HEK293 (cell line): ENCODE data around the gene ELANE.

Experiments
- HOXA7 ChIP-seq: sonication (generic); formaldehyde crosslinking; IDR thresholded peaks from 2 replicates; pipeline ENCODE4 v1.8.1; 2022; ENCODE audit warnings: missing genetic modification reagents, borderline replicate concordance
- KLF1 ChIP-seq: fragments of 450-650 bp; formaldehyde crosslinking; IDR thresholded peaks from 2 replicates; pipeline ENCODE4 v1.5.1; 2016; ENCODE audit warnings: missing biosample characterization, missing genetic modification characterization
- KLF16 ChIP-seq: fragments of 450-650 bp; formaldehyde crosslinking; IDR thresholded peaks from 2 replicates; pipeline ENCODE4 v1.5.1; 2017; ENCODE audit warnings: missing biosample characterization, missing genetic modification characterization
- KLF7 ChIP-seq: fragments of 450-650 bp; formaldehyde crosslinking; IDR thresholded peaks from 2 replicates; pipeline ENCODE4 v1.5.1; 2016; ENCODE audit warnings: missing biosample characterization, missing genetic modification characterization, borderline replicate concordance
- OSR2 ChIP-seq: fragments of 450-650 bp; formaldehyde crosslinking; IDR thresholded peaks from 2 replicates; pipeline ENCODE4 v1.5.1; 2016; ENCODE audit warnings: missing biosample characterization, missing genetic modification characterization
- PATZ1 ChIP-seq: fragments of 450-650 bp; formaldehyde crosslinking; IDR thresholded peaks from 2 replicates; pipeline ENCODE4 v1.5.1; 2016; ENCODE audit warnings: missing biosample characterization, missing genetic modification characterization
- SP2 ChIP-seq: fragments of 450-650 bp; formaldehyde crosslinking; IDR thresholded peaks from 2 replicates; pipeline ENCODE4 v1.5.1; 2016; ENCODE audit warnings: missing biosample characterization, missing genetic modification characterization
- TCF7L2 ChIP-seq: IDR thresholded peaks from 2 replicates; pipeline ENCODE4 v1.6.1; 2011; ENCODE audit warnings: low read depth, mild to moderate bottlenecking, inconsistent platforms, low read length, moderate library complexity, borderline replicate concordance
- WT1 ChIP-seq: fragments of 450-650 bp; formaldehyde crosslinking; IDR thresholded peaks from 2 replicates; pipeline ENCODE4 v1.5.1; 2016; ENCODE audit warnings: missing biosample characterization, missing genetic modification characterization
- ZBTB20 ChIP-seq: fragments of 450-650 bp; formaldehyde crosslinking; IDR thresholded peaks from 2 replicates; pipeline ENCODE4 v1.5.1; 2016; ENCODE audit warnings: missing biosample characterization, missing genetic modification characterization
- ZBTB8A ChIP-seq: fragments of 450-650 bp; formaldehyde crosslinking; IDR thresholded peaks from 2 replicates; pipeline ENCODE4 v1.5.1; 2016; ENCODE audit warnings: missing biosample characterization, missing genetic modification characterization
- ZEB2 ChIP-seq: fragments of 450-650 bp; formaldehyde crosslinking; IDR thresholded peaks from 2 replicates; pipeline ENCODE4 v1.5.1; 2016; ENCODE audit warnings: missing biosample characterization, missing genetic modification characterization
- ZIC2 ChIP-seq: fragments of 450-650 bp; formaldehyde crosslinking; IDR thresholded peaks from 2 replicates; pipeline ENCODE4 v1.5.1; 2016; ENCODE audit warnings: missing biosample characterization, missing genetic modification characterization
- ZNF560 ChIP-seq: fragments of 450-650 bp; formaldehyde crosslinking; IDR thresholded peaks from 2 replicates; pipeline ENCODE4 v1.5.1; 2017; ENCODE audit warnings: missing biosample characterization, missing genetic modification characterization, borderline replicate concordance
- ZNF596 ChIP-seq: fragments of 450-650 bp; IDR thresholded peaks from 2 replicates; pipeline ENCODE4 v1.5.0; 2018; ENCODE audit warnings: missing biosample characterization, mild to moderate bottlenecking, missing genetic modification characterization, moderate library complexity
- ZNF600 ChIP-seq: fragments of 450-650 bp; formaldehyde crosslinking; IDR thresholded peaks from 2 replicates; pipeline ENCODE4 v1.5.1; 2016; ENCODE audit warnings: missing biosample characterization, missing genetic modification characterization
- ZNF654 ChIP-seq: fragments of 450-650 bp; formaldehyde crosslinking; IDR thresholded peaks from 2 replicates; pipeline ENCODE4 v1.5.1; 2016; ENCODE audit warnings: low read depth, missing biosample characterization, missing genetic modification characterization
- ZNF704 ChIP-seq: fragments of 450-650 bp; formaldehyde crosslinking; IDR thresholded peaks from 2 replicates; pipeline ENCODE4 v1.5.1; 2016; ENCODE audit warnings: missing biosample characterization, missing genetic modification characterization
- ZSCAN5A ChIP-seq: fragments of 450-650 bp; formaldehyde crosslinking; IDR thresholded peaks from 2 replicates; pipeline ENCODE4 v1.5.1; 2016; ENCODE audit warnings: missing biosample characterization, missing genetic modification characterization
- TF ChIP-seq, protein P1 (sequence below): fragments of 450-650 bp; formaldehyde crosslinking; IDR thresholded peaks from 2 replicates; pipeline ENCODE4 v1.5.1; 2016; ENCODE audit warnings: missing biosample characterization, missing genetic modification characterization
- TF ChIP-seq, protein P2 (sequence below): fragments of 450-650 bp; formaldehyde crosslinking; IDR thresholded peaks from 2 replicates; pipeline ENCODE4 v1.5.1; 2016; ENCODE audit warnings: missing biosample characterization, missing genetic modification characterization
- TF ChIP-seq, protein P3 (sequence below): fragments of 450-650 bp; formaldehyde crosslinking; IDR thresholded peaks from 2 replicates; pipeline ENCODE4 v1.5.1; 2016; ENCODE audit warnings: missing biosample characterization, missing genetic modification characterization
- TF ChIP-seq, protein P4 (sequence below): fragments of 450-650 bp; formaldehyde crosslinking; optimal IDR thresholded peaks from 2 replicates; pipeline ENCODE3; 2016; ENCODE audit warnings: missing biosample characterization, mild to moderate bottlenecking, missing genetic modification characterization

The ELANE gene

DNA sequence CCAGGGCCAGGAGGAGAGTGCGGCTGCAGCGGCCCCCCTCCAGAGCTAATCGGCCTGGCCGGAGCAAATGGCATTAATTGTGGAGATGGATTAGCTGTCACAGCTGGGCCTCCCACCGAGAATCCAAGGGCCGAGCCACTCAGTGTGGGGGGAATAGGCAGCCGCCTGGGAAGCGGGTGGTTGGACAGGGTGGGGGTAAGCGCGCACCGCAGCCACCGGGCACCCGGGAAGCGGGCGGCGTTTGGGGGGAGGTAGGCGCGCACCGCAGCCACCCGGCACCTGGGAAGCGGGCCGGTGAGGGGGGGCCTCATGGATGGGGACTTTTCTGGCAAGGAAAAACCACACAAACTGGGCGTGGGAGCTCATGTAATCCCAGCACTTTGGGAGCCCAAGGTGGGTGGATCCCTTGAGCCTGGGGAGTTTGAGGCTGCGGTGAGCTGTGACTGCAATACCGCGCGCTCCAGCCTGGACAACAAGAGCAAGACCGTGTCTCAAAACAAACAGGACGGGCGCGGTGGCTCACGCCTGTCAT lies 51.2 kb downstream of the ELANE start (continued):
- TF ChIP-seq, protein P1, sequence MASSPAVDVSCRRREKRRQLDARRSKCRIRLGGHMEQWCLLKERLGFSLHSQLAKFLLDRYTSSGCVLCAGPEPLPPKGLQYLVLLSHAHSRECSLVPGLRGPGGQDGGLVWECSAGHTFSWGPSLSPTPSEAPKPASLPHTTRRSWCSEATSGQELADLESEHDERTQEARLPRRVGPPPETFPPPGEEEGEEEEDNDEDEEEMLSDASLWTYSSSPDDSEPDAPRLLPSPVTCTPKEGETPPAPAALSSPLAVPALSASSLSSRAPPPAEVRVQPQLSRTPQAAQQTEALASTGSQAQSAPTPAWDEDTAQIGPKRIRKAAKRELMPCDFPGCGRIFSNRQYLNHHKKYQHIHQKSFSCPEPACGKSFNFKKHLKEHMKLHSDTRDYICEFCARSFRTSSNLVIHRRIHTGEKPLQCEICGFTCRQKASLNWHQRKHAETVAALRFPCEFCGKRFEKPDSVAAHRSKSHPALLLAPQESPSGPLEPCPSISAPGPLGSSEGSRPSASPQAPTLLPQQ (tag by site-specific recombination) = no peak
- TF ChIP-seq, protein P2, sequence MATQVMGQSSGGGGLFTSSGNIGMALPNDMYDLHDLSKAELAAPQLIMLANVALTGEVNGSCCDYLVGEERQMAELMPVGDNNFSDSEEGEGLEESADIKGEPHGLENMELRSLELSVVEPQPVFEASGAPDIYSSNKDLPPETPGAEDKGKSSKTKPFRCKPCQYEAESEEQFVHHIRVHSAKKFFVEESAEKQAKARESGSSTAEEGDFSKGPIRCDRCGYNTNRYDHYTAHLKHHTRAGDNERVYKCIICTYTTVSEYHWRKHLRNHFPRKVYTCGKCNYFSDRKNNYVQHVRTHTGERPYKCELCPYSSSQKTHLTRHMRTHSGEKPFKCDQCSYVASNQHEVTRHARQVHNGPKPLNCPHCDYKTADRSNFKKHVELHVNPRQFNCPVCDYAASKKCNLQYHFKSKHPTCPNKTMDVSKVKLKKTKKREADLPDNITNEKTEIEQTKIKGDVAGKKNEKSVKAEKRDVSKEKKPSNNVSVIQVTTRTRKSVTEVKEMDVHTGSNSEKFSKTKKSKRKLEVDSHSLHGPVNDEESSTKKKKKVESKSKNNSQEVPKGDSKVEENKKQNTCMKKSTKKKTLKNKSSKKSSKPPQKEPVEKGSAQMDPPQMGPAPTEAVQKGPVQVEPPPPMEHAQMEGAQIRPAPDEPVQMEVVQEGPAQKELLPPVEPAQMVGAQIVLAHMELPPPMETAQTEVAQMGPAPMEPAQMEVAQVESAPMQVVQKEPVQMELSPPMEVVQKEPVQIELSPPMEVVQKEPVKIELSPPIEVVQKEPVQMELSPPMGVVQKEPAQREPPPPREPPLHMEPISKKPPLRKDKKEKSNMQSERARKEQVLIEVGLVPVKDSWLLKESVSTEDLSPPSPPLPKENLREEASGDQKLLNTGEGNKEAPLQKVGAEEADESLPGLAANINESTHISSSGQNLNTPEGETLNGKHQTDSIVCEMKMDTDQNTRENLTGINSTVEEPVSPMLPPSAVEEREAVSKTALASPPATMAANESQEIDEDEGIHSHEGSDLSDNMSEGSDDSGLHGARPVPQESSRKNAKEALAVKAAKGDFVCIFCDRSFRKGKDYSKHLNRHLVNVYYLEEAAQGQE (tag by site-specific recombination) = no peak
- TF ChIP-seq ZNF560 (tag by site-specific recombination) (no peak), WT1 (tag by site-specific recombination) (peak; percentile 26; the same call in 1 of the 2 replicates), ZNF600 (tag by site-specific recombination) (no peak; the same call in 1 of the 2 replicates), ZBTB8A (peak; percentile 86), PATZ1 (tag by site-specific recombination) (peak; percentile 83), ZNF704 (no peak), KLF1 (peak; percentile 93), ZNF654 (no peak), OSR2 (tag by site-specific recombination) (0 out of 2 replicates have a peak, but pooled peaks have one; percentile 11), HOXA7 (CRISPR knock-in tag) (no peak), ZSCAN5A (tag by site-specific recombination) (no peak), ZIC2 (tag by site-specific recombination) (peak; percentile 96), ZEB2 (no peak), KLF16 (tag by site-specific recombination) (no peak), KLF7 (peak; percentile 18; the same call in 1 of the 2 replicates), ZNF596 (tag by site-specific recombination) (no peak), SP2 (tag by site-specific recombination) (peak; percentile 34; the same call in 1 of the 2 replicates), ZBTB20 (tag by site-specific recombination) (no peak), TCF7L2 (no peak)
- TF ChIP-seq, protein P3, sequence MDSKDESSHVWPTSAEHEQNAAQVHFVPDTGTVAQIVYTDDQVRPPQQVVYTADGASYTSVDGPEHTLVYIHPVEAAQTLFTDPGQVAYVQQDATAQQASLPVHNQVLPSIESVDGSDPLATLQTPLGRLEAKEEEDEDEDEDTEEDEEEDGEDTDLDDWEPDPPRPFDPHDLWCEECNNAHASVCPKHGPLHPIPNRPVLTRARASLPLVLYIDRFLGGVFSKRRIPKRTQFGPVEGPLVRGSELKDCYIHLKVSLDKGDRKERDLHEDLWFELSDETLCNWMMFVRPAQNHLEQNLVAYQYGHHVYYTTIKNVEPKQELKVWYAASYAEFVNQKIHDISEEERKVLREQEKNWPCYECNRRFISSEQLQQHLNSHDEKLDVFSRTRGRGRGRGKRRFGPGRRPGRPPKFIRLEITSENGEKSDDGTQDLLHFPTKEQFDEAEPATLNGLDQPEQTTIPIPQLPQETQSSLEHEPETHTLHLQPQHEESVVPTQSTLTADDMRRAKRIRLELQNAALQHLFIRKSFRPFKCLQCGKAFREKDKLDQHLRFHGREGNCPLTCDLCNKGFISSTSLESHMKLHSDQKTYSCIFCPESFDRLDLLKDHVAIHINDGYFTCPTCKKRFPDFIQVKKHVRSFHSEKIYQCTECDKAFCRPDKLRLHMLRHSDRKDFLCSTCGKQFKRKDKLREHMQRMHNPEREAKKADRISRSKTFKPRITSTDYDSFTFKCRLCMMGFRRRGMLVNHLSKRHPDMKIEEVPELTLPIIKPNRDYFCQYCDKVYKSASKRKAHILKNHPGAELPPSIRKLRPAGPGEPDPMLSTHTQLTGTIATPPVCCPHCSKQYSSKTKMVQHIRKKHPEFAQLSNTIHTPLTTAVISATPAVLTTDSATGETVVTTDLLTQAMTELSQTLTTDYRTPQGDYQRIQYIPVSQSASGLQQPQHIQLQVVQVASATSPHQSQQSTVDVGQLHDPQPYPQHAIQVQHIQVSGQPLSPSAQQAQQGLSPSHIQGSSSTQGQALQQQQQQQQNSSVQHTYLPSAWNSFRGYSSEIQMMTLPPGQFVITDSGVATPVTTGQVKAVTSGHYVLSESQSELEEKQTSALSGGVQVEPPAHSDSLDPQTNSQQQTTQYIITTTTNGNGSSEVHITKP (tag by site-specific recombination) = peak; percentile 82
- TF ChIP-seq, protein P4, sequence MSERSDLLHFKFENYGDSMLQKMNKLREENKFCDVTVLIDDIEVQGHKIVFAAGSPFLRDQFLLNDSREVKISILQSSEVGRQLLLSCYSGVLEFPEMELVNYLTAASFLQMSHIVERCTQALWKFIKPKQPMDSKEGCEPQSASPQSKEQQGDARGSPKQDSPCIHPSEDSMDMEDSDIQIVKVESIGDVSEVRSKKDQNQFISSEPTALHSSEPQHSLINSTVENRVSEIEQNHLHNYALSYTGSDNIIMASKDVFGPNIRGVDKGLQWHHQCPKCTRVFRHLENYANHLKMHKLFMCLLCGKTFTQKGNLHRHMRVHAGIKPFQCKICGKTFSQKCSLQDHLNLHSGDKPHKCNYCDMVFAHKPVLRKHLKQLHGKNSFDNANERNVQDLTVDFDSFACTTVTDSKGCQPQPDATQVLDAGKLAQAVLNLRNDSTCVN (tag by site-specific recombination) = peak; percentile 61
